ENCODE measurements around the gene DNAJC17. TPM values are rescaled to one million over a fixed set of nuclear protein-coding genes. Genes with fewer than 3 reads are reported as not detected.

DNAJC17 gene
- polyA plus RNA-seq, 2 of the 4 experiments (the other 2 are of a cell fraction), result 22.3 to 24.4 TPM

DNA sequence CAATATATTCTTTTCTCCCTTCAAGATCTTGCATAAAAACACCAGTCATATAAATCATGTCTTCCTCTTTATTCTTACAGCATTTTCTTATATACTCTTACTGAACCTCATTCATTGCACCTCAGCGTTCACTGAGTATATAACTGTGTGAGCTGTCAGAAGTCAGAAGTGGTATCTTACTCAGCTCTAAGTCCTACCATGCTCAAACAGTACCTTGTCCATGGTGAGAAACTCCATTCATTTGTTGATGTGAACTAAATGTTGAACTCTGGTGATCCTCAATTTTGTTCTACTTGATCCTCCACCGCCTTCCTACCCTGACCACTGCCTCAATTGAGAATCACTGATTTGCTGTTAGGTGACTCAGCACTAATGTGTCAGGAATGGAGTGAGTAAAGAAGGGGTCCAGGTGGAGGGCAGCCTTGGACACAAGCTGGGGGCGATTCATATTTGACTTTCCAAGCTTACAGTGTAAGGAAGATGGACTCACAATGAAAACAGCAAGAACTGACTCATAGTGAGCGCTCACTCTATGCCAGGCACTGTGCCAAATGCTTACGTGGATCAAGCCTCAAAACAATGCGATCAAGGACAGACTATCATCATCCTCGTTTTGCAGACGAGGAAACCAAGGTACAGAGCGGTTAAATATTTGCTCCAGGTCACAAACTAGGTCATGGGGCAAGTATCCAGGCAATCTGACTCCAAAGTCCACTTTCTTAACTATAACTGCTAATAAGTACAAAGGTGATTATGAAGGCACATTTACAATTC lies 13.9 kb downstream of the DNAJC17 start (continued):
- TF ChIP-seq, protein P1, sequence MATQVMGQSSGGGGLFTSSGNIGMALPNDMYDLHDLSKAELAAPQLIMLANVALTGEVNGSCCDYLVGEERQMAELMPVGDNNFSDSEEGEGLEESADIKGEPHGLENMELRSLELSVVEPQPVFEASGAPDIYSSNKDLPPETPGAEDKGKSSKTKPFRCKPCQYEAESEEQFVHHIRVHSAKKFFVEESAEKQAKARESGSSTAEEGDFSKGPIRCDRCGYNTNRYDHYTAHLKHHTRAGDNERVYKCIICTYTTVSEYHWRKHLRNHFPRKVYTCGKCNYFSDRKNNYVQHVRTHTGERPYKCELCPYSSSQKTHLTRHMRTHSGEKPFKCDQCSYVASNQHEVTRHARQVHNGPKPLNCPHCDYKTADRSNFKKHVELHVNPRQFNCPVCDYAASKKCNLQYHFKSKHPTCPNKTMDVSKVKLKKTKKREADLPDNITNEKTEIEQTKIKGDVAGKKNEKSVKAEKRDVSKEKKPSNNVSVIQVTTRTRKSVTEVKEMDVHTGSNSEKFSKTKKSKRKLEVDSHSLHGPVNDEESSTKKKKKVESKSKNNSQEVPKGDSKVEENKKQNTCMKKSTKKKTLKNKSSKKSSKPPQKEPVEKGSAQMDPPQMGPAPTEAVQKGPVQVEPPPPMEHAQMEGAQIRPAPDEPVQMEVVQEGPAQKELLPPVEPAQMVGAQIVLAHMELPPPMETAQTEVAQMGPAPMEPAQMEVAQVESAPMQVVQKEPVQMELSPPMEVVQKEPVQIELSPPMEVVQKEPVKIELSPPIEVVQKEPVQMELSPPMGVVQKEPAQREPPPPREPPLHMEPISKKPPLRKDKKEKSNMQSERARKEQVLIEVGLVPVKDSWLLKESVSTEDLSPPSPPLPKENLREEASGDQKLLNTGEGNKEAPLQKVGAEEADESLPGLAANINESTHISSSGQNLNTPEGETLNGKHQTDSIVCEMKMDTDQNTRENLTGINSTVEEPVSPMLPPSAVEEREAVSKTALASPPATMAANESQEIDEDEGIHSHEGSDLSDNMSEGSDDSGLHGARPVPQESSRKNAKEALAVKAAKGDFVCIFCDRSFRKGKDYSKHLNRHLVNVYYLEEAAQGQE (IDR thresholded peaks at IDR 0.05), result no peak

DNA sequence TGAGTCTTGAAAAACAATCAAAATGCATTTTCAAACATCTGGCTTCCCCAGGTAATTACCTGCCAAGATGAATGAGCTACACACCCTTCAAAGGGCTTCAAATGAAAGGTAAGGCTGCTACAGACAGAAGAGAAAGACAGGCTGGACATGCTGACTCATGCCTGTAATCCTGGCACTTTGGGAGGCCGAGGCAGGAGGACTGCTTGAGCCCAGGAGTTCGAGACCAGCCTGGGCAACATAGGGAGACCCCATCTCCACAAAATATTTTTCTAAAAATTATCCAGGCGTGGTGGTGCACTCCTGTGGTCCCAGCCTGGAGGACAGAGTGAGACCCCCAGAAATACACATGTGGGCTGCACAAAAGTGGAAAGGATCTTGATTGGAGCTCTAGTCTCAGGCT lies 14.9 kb downstream of the DNAJC17 start:
- no peak overlapping the region for H3K4me2 ChIP-seq
- ChIA-PET CTCF (interaction anchor here (1.0 to 1.4 kb wide), 3 partner anchors 10 to 65 kb away, joined by 3 to 4 read pairs (median 3); no protein-coding TSS in a partner anchor), POLR2A (no interaction called here)
- no peak for ATAC-seq
- H3K9me3 ChIP-seq, result no peaks in the 10 kb centered on the region
- peaks cover 57% of the 10 kb centered on the region for H3K4me1 ChIP-seq
- H3K4me3 ChIP-seq, result no peak overlapping the region
- no peak for TF ChIP-seq MYC (IDR thresholded peaks at IDR 0.05; ENCODE audit: borderline replicate concordance, low read length)
- no peak for TF ChIP-seq TFCP2L1 (CRISPR knock-in tag; IDR thresholded peaks at IDR 0.05)
- TF ChIP-seq HEYL (CRISPR knock-in tag; IDR thresholded peaks at IDR 0.05), result no peak
- no peak for TF ChIP-seq RNF2 (IDR thresholded peaks at IDR 0.05; ENCODE audit: borderline replicate concordance, low read depth)
- TF ChIP-seq, protein P1 (IDR thresholded peaks at IDR 0.05), result no peak
- TF ChIP-seq, protein P2, sequence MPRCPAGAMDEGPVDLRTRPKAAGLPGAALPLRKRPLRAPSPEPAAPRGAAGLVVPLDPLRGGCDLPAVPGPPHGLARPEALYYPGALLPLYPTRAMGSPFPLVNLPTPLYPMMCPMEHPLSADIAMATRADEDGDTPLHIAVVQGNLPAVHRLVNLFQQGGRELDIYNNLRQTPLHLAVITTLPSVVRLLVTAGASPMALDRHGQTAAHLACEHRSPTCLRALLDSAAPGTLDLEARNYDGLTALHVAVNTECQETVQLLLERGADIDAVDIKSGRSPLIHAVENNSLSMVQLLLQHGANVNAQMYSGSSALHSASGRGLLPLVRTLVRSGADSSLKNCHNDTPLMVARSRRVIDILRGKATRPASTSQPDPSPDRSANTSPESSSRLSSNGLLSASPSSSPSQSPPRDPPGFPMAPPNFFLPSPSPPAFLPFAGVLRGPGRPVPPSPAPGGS (IDR thresholded peaks at IDR 0.05), result no peak
- no peak for TF ChIP-seq ESRRA (IDR thresholded peaks at IDR 0.05; ENCODE audit: borderline replicate concordance, low read length)
- TF ChIP-seq HOXA7 (CRISPR knock-in tag; IDR thresholded peaks at IDR 0.05), result no peak
- no peak for TF ChIP-seq CBX8 (IDR thresholded peaks at IDR 0.05)
- TF ChIP-seq SREBF2 (IDR thresholded peaks at IDR 0.05), result no peak
- no peak for TF ChIP-seq NPAS2 (CRISPR knock-in tag; IDR thresholded peaks at IDR 0.05; ENCODE audit: borderline replicate concordance)
- no peak for TF ChIP-seq MAFK (IDR thresholded peaks at IDR 0.05; ENCODE audit: partially characterized antibody)
- TF ChIP-seq, protein P3, sequence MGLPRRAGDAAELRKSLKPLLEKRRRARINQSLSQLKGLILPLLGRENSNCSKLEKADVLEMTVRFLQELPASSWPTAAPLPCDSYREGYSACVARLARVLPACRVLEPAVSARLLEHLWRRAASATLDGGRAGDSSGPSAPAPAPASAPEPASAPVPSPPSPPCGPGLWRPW (IDR thresholded peaks at IDR 0.05), result no peak
- TF ChIP-seq GATA3 (IDR thresholded peaks at IDR 0.05; ENCODE audit: borderline replicate concordance), result no peak
- no peak for TF ChIP-seq FOSL2 (IDR thresholded peaks at IDR 0.05)
- no peak for TF ChIP-seq FOSL2 (CRISPR knock-in tag; IDR thresholded peaks at IDR 0.05)
- WGBS (ENCODE audit: missing lambda C conversion rate), result 97% methylated on average over 3 of the region's 3 CpGs
- no peak for DNase-seq (ENCODE audit: low read depth in 1 of 2, low spot score in 1 of 2)
- peak overlapping the region; percentile 70 to 85 for H3K27ac ChIP-seq
- FAIRE-seq, result no peak

Data from A549 (cell line).